ENCODE data around the gene LMAN2. TPM values are rescaled to one million over a fixed set of nuclear protein-coding genes. Genes with fewer than 3 reads are reported as not detected.
A peak's percentile ranks its signal among the peaks of the same experiment; 100 is the strongest.

LMAN2 gene
- polyA plus RNA-seq, 2 of the 4 experiments (the other 2 are of a cell fraction): 123 to 210 TPM

GRCh38 chr5:177385720-177386119 is 34.3 kb upstream of the LMAN2 start:
- ChIA-PET POLR2A (interaction anchor here (1.0 kb wide), 1 partner anchor 15 kb away, joined by 5 read pairs; no protein-coding TSS in a partner anchor), CTCF (interaction anchor here (0.6 to 43.1 kb wide), 4 partner anchors 6 to 226 kb away, joined by 3 to 1107 read pairs (median 733); partner anchors contain the start of genes F12, PFN3, PRR7 and SLC34A1)
- Histone ChIP-seq H3K4me2 (no peak overlapping the region), H3K27ac (no peak overlapping the region), H3K9me3 (no peaks in the 10 kb centered on the region), H3K4me1 (peaks cover 18% of the 10 kb centered on the region), H3K4me3 (no peak overlapping the region)
- TF ChIP-seq KDM5A (IDR thresholded peaks at IDR 0.05) (no peak), HMGXB4 (CRISPR knock-in tag; IDR thresholded peaks at IDR 0.05; ENCODE audit: borderline replicate concordance) (no peak), JUN (IDR thresholded peaks at IDR 0.05) (no peak), BHLHE40 (IDR thresholded peaks at IDR 0.05; ENCODE audit: low read depth, low read length) (no peak), FOSB (CRISPR knock-in tag; IDR thresholded peaks at IDR 0.05) (no peak), EHMT2 (IDR thresholded peaks at IDR 0.05; ENCODE audit: low read depth) (no peak), RCOR1 (IDR thresholded peaks at IDR 0.05; ENCODE audit: low read depth, low read length) (no peak), GATA3 (IDR thresholded peaks at IDR 0.05; ENCODE audit: borderline replicate concordance) (no peak), HOXA7 (CRISPR knock-in tag; IDR thresholded peaks at IDR 0.05) (no peak), E2F6 (IDR thresholded peaks at IDR 0.05; ENCODE audit: borderline replicate concordance, low read depth) (no peak), RNF2 (IDR thresholded peaks at IDR 0.05; ENCODE audit: borderline replicate concordance, low read depth) (no peak), FOSL2 (IDR thresholded peaks at IDR 0.05) (no peak), FOSL2 (CRISPR knock-in tag; IDR thresholded peaks at IDR 0.05) (no peak), CBX2 (IDR thresholded peaks at IDR 0.05; ENCODE audit: borderline replicate concordance, low read depth) (no peak)
- TF ChIP-seq, protein P1, sequence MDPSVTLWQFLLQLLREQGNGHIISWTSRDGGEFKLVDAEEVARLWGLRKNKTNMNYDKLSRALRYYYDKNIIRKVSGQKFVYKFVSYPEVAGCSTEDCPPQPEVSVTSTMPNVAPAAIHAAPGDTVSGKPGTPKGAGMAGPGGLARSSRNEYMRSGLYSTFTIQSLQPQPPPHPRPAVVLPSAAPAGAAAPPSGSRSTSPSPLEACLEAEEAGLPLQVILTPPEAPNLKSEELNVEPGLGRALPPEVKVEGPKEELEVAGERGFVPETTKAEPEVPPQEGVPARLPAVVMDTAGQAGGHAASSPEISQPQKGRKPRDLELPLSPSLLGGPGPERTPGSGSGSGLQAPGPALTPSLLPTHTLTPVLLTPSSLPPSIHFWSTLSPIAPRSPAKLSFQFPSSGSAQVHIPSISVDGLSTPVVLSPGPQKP (IDR thresholded peaks at IDR 0.05; ENCODE audit: low read depth, low read length): no peak
- TF ChIP-seq, protein P2, sequence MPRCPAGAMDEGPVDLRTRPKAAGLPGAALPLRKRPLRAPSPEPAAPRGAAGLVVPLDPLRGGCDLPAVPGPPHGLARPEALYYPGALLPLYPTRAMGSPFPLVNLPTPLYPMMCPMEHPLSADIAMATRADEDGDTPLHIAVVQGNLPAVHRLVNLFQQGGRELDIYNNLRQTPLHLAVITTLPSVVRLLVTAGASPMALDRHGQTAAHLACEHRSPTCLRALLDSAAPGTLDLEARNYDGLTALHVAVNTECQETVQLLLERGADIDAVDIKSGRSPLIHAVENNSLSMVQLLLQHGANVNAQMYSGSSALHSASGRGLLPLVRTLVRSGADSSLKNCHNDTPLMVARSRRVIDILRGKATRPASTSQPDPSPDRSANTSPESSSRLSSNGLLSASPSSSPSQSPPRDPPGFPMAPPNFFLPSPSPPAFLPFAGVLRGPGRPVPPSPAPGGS (IDR thresholded peaks at IDR 0.05): no peak
- TF ChIP-seq, protein P3, sequence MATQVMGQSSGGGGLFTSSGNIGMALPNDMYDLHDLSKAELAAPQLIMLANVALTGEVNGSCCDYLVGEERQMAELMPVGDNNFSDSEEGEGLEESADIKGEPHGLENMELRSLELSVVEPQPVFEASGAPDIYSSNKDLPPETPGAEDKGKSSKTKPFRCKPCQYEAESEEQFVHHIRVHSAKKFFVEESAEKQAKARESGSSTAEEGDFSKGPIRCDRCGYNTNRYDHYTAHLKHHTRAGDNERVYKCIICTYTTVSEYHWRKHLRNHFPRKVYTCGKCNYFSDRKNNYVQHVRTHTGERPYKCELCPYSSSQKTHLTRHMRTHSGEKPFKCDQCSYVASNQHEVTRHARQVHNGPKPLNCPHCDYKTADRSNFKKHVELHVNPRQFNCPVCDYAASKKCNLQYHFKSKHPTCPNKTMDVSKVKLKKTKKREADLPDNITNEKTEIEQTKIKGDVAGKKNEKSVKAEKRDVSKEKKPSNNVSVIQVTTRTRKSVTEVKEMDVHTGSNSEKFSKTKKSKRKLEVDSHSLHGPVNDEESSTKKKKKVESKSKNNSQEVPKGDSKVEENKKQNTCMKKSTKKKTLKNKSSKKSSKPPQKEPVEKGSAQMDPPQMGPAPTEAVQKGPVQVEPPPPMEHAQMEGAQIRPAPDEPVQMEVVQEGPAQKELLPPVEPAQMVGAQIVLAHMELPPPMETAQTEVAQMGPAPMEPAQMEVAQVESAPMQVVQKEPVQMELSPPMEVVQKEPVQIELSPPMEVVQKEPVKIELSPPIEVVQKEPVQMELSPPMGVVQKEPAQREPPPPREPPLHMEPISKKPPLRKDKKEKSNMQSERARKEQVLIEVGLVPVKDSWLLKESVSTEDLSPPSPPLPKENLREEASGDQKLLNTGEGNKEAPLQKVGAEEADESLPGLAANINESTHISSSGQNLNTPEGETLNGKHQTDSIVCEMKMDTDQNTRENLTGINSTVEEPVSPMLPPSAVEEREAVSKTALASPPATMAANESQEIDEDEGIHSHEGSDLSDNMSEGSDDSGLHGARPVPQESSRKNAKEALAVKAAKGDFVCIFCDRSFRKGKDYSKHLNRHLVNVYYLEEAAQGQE (IDR thresholded peaks at IDR 0.05): no peak
- WGBS (ENCODE audit: missing lambda C conversion rate): 70% methylated on average over 7 of the region's 11 CpGs
- ATAC-seq (no peak), FAIRE-seq (no peak), DNase-seq (ENCODE audit: low read depth in 1 of 2, low spot score in 1 of 2) (no peak)

DNA sequence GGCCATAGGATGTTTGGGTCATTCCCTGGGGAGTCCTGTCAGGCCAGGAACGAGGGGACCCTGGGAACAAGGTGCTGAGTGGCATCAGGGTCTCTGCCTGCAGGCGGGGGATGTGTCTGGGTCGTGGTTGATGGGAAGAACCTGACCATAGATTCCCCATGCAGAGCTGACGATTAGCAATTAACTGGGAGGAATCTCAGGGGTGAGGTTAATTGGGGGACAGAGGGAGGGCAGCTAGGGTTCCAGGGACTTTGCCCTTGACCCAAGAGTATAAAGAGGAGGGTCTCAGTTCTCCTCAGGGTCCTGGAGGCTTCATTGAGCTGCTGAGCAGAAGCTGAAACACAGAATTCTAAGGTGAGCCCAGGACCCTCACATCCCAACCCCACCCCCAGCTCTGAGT is 32.7 kb upstream of the LMAN2 start, which contains the start of gene SLC34A1:
Gene SLC34A1 (plus strand): TSS at position 301 of the 400 bp plus-strand sequence. CDS start 1,308 bp downstream, outside the sequence.
- DNase-seq (ENCODE audit: low read depth in 1 of 2, low spot score in 1 of 2) (no peak), ATAC-seq (no peak), FAIRE-seq (no peak)
- POLR2A ChIA-PET: no interaction called here
- Histone ChIP-seq H3K9me3 (no peaks in the 10 kb centered on the region), H3K4me2 (no peak within 1 kb of the TSS), H3K27ac (peak within 1 kb of the TSS in 1 of 2 experiments; percentile 1; a peak in 1 of 6 replicates), H3K4me3 (no peak within 1 kb of the TSS), H3K4me1 (peaks cover 18% of the 10 kb centered on the region)
- CTCF ChIA-PET: interaction anchor here (0.8 to 43.1 kb wide), 7 partner anchors 5 to 270 kb away, joined by 4 to 1107 read pairs (median 11); partner anchors contain the start of genes F12, PFN3, PRR7 and SLC34A1
- WGBS (ENCODE audit: missing lambda C conversion rate): 67% methylated on average over 4 of the region's 4 CpGs
- no peak for TF ChIP-seq ZNF302 (CRISPR knock-in tag; IDR thresholded peaks at IDR 0.05)
- no peak for TF ChIP-seq FOSB (CRISPR knock-in tag; IDR thresholded peaks at IDR 0.05)
- no peak for TF ChIP-seq SREBF2 (IDR thresholded peaks at IDR 0.05)
- TF ChIP-seq, protein P3 (IDR thresholded peaks at IDR 0.05): no peak
- TF ChIP-seq CHD4 (IDR thresholded peaks at IDR 0.05; ENCODE audit: borderline replicate concordance): no peak
- TF ChIP-seq HDAC2 (IDR thresholded peaks at IDR 0.05): no peak
- TF ChIP-seq FOXS1 (CRISPR knock-in tag; IDR thresholded peaks at IDR 0.05): no peak
- TF ChIP-seq RFX5 (IDR thresholded peaks at IDR 0.05): no peak
- TF ChIP-seq, protein P4, sequence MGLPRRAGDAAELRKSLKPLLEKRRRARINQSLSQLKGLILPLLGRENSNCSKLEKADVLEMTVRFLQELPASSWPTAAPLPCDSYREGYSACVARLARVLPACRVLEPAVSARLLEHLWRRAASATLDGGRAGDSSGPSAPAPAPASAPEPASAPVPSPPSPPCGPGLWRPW (IDR thresholded peaks at IDR 0.05): no peak
- no peak for TF ChIP-seq CBX8 (IDR thresholded peaks at IDR 0.05)
